ENCODE results near the gene CDK17. TPM values are rescaled to one million over a fixed set of nuclear protein-coding genes. Genes with fewer than 3 reads are reported as not detected.

The CDK17 gene
- total and polyA plus RNA-seq, 9 of the 15 experiments (the other 6 are each of a cell fraction or from before 2014, with no cell fraction given), result 4.8 to 39.3 (median 21.6) TPM

GRCh38 chr12:96445691-96446583 lies 45.7 kb upstream of the CDK17 start (continued):
- TF ChIP-seq CTCF (IDR thresholded peaks at IDR 0.05 in 2 of 3, conservative IDR thresholded peaks at IDR 0.05 in 1 of 3; ENCODE audit: insufficient read depth in 2 of 3, low read depth in 1 of 3, low read length in 3 of 3), result no peak
- no peak for TF ChIP-seq FIP1L1 (IDR thresholded peaks at IDR 0.05; ENCODE audit: low read depth, low read length, poor library complexity, severe bottlenecking)
- TF ChIP-seq JUND (IDR thresholded peaks at IDR 0.05; ENCODE audit: borderline replicate concordance, low read depth, low read length), result peak; percentile 69; the same call in 1 of the 2 replicates
- peak; percentile 57; the same call in 2 of the 3 replicates for TF ChIP-seq JUND (tag; IDR thresholded peaks at IDR 0.05; ENCODE audit: borderline replicate concordance, low read depth, low read length)
- TF ChIP-seq ZNF395 (CRISPR knock-in tag; IDR thresholded peaks at IDR 0.05), result peak; percentile 62; the same call in 1 of the 2 replicates
- peak; percentile 64 for TF ChIP-seq NCOR1 (IDR thresholded peaks at IDR 0.05)
- TF ChIP-seq CTBP1 (IDR thresholded peaks at IDR 0.05; ENCODE audit: borderline replicate concordance), result peak; percentile 73
- TF ChIP-seq CREM (IDR thresholded peaks at IDR 0.05; ENCODE audit: low read depth), result peak; percentile 87
- TF ChIP-seq POLR2B (IDR thresholded peaks at IDR 0.05; ENCODE audit: low read depth, partially characterized antibody), result peak; percentile 27
- TF ChIP-seq PKNOX1 (IDR thresholded peaks at IDR 0.05), result peak; percentile 79
- peak; percentile 65 to 66; a peak in 3 of 4 replicates for TF ChIP-seq KDM1A (IDR thresholded peaks at IDR 0.05)
- TF ChIP-seq HBP1 (CRISPR knock-in tag; IDR thresholded peaks at IDR 0.05), result 0 out of 2 replicates have a peak, but pooled peaks have one; percentile 75
- 0 out of 2 replicates have a peak, but pooled peaks have one; percentile 30 for TF ChIP-seq POLR2A (conservative IDR thresholded peaks at IDR 0.05)
- no peak for TF ChIP-seq SMAD4 (CRISPR knock-in tag; conservative IDR thresholded peaks at IDR 0.05)
- peak in 1 of 2 experiments; percentile 96; a peak in 3 of 4 replicates for TF ChIP-seq RCOR1 (IDR thresholded peaks at IDR 0.05; ENCODE audit: borderline replicate concordance in 1 of 2, low read depth in 2 of 2, low read length in 2 of 2)
- TF ChIP-seq ZEB2 (IDR thresholded peaks at IDR 0.05), result peak; percentile 66; the same call in 1 of the 2 replicates
- peak; percentile 48; the same call in 1 of the 2 replicates for TF ChIP-seq PML (IDR thresholded peaks at IDR 0.05; ENCODE audit: low read length)
- TF ChIP-seq SMARCC2 (IDR thresholded peaks at IDR 0.05; ENCODE audit: low read depth), result peak; percentile 66; the same call in 1 of the 2 replicates
- peak in 1 of 2 experiments; percentile 26; a peak in 1 of 3 replicates for TF ChIP-seq CBX3 (IDR thresholded peaks at IDR 0.05; ENCODE audit: borderline replicate concordance in 1 of 2, low read length in 2 of 2)
- TF ChIP-seq KDM4B (IDR thresholded peaks at IDR 0.05; ENCODE audit: borderline replicate concordance in 2 of 2, low read depth in 1 of 2), result no peak

Data from K562 (cell line).